ENCODE data around the gene MAN2B1. TPM values are rescaled to one million over a fixed set of nuclear protein-coding genes. Genes with fewer than 3 reads are reported as not detected.

Gene MAN2B1
- total and polyA plus RNA-seq, 2 of the 13 experiments (the other 11 are each of a cell fraction or from before 2014, with no cell fraction given): 23.6 to 23.8 TPM

DNA sequence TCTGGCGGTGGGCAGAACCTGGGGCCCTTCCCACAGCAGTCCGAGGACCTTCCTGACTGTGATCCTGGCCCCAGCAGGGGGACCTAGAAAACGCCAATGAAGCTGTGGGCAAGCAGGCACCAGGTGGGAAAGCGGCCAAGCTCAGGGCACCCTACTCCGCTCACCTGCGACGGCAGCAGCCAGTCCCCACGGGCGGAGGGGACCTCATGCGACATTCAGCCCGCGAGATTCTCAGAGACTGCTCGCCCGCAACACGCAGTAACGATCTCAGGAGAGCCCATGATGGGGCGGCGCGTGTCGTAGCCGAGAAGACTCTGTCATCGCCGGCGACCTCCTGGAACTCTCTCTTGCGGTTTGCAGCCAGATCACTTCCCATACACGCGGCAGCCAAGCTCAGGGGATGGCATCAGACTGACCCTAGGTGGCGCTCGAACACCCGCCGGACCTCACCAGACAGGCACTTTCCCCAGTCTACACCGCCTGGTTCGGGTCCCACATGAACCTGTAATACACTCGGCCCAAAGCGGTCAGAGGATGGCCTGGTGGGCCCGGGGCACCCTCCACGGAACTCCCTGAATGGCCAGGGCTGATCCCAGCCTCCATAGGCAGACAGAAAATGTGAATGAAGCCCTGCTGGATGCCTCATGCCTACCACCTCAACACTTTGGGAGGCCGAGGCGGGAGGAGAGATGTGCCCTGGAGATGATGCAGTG is 26.5 kb downstream of the MAN2B1 start (continued):
- TF ChIP-seq ZNF550 (CRISPR knock-in tag; IDR thresholded peaks at IDR 0.05; ENCODE audit: borderline replicate concordance) (no peak), GPBP1L1 (CRISPR knock-in tag; IDR thresholded peaks at IDR 0.05) (no peak), NONO (IDR thresholded peaks at IDR 0.05) (no peak), NONO (CRISPR knock-in tag; conservative IDR thresholded peaks at IDR 0.05) (no peak), CEBPB (IDR thresholded peaks at IDR 0.05; ENCODE audit: borderline replicate concordance, low read depth, low read length) (no peak), ZBTB42 (CRISPR knock-in tag; IDR thresholded peaks at IDR 0.05) (no peak), HOXA7 (CRISPR knock-in tag; IDR thresholded peaks at IDR 0.05) (no peak), ZNF407 (CRISPR knock-in tag; IDR thresholded peaks at IDR 0.05; ENCODE audit: not compliant biosample characterization) (peak; percentile 33), ZNF44 (CRISPR knock-in tag; IDR thresholded peaks at IDR 0.05) (no peak), FOXP1 (IDR thresholded peaks at IDR 0.05) (no peak), FOXP1 (CRISPR knock-in tag; IDR thresholded peaks at IDR 0.05) (no peak), ZNF883 (CRISPR knock-in tag; IDR thresholded peaks at IDR 0.05; ENCODE audit: not compliant biosample characterization) (peak; percentile 49), ZNF563 (CRISPR knock-in tag; IDR thresholded peaks at IDR 0.05) (no peak), ZNF33B (CRISPR knock-in tag; IDR thresholded peaks at IDR 0.05) (no peak)
- TF ChIP-seq, protein P1, sequence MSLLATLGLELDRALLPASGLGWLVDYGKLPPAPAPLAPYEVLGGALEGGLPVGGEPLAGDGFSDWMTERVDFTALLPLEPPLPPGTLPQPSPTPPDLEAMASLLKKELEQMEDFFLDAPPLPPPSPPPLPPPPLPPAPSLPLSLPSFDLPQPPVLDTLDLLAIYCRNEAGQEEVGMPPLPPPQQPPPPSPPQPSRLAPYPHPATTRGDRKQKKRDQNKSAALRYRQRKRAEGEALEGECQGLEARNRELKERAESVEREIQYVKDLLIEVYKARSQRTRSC (CRISPR knock-in tag; IDR thresholded peaks at IDR 0.05; ENCODE audit: low read depth): no peak
- TF ChIP-seq, protein P2, sequence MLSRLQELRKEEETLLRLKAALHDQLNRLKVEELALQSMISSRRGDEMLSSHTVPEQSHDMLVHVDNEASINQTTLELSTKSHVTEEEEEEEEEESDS (CRISPR knock-in tag; IDR thresholded peaks at IDR 0.05; ENCODE audit: borderline replicate concordance): no peak
- TF ChIP-seq, protein P3, sequence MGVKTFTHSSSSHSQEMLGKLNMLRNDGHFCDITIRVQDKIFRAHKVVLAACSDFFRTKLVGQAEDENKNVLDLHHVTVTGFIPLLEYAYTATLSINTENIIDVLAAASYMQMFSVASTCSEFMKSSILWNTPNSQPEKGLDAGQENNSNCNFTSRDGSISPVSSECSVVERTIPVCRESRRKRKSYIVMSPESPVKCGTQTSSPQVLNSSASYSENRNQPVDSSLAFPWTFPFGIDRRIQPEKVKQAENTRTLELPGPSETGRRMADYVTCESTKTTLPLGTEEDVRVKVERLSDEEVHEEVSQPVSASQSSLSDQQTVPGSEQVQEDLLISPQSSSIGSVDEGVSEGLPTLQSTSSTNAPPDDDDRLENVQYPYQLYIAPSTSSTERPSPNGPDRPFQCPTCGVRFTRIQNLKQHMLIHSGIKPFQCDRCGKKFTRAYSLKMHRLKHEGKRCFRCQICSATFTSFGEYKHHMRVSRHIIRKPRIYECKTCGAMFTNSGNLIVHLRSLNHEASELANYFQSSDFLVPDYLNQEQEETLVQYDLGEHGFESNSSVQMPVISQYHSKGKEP (CRISPR knock-in tag; IDR thresholded peaks at IDR 0.05): no peak

Data from HepG2 (cell line).